Stomach (tissue), 9 donors: ENCODE data around the gene SCD5. TPM values are rescaled to one million over a fixed set of nuclear protein-coding genes. Genes with fewer than 3 reads are reported as not detected.

Experiments used
- DNase-seq, 2 donors: peaks; one replicate each; pipeline versions ENCODE4 v3.0.0 to v3.0.0-alpha.2; 2013 to 2019
- H3K27ac ChIP-seq, 5 donors: fragments of 200-600 bp in 4 of 5; sonication (generic) in 4 of 5; one replicate each; pipeline ENCODE4 v1.5.1; 2013 to 2019; ENCODE audit warnings: mild to moderate bottlenecking in 1 of 5, moderate library complexity in 1 of 5
- H3K27me3 ChIP-seq, 3 donors: fragments of 200-600 bp; sonication (generic); one replicate each; pipeline ENCODE4 v1.5.1; 2017 to 2019; ENCODE audit warnings: mixed run types in 1 of 3
- H3K36me3 ChIP-seq, 4 donors: fragments of 200-600 bp; sonication (generic); 1 replicate in 3 of 4; 2 replicates in 1 of 4; pipeline ENCODE4 v1.5.1; 2016 to 2019
- H3K4me1 ChIP-seq, 4 donors: fragments of 200-600 bp; sonication (generic); one replicate each; pipeline ENCODE4 v1.5.1; 2016 to 2019
- H3K4me3 ChIP-seq, 4 donors: fragments of 200-600 bp; sonication (generic) in 3 of 4; one replicate each; pipeline ENCODE4 v1.5.1; 2016 to 2019; ENCODE audit warnings: mild to moderate bottlenecking in 1 of 4
- H3K9me3 ChIP-seq, 4 donors: fragments of 200-600 bp; sonication (generic); one replicate each; pipeline ENCODE4 v1.5.1; 2016 to 2019
- CTCF ChIP-seq, 7 experiments: fragments of 450-650 bp in 4 of 7; fragments of 200-600 bp in 3 of 7; sonication (generic) in 3 of 7; IDR thresholded peaks; one replicate each; pipeline ENCODE4 v1.5.1; 2016 to 2019; ENCODE audit warnings: antibody characterized with exemption in 7 of 7, control low read depth in 2 of 7, mild to moderate bottlenecking in 1 of 7
- EP300 ChIP-seq: sonication (generic); formaldehyde crosslinking; IDR thresholded peaks from one replicate; pipeline ENCODE4 v1.6.1; 2017; ENCODE audit warnings: antibody characterized with exemption
- POLR2A ChIP-seq, 4 donors: fragments of 450-650 bp; IDR thresholded peaks; one replicate each; pipeline ENCODE4 v1.6.1; 2016; ENCODE audit warnings: antibody characterized with exemption in 4 of 4, control low read depth in 2 of 4, mild to moderate bottlenecking in 1 of 4, moderate library complexity in 1 of 4
- POLR2AphosphoS5 ChIP-seq, 3 donors: sonication (generic); formaldehyde crosslinking; IDR thresholded peaks; one replicate each; pipeline ENCODE4 v1.6.1; 2016; ENCODE audit warnings: antibody characterized with exemption in 3 of 3
- WGBS, 5 donors: extraction: QIAGEN DNeasy Blood & Tissue Kit in 3 of 5; methylation state at CpG; one replicate each; pipeline versions ENCODE4 v1.1.5 to v1.1.7; 2013 to 2018; 5-methylcytosine and 5-hydroxymethylcytosine counted together
- intact Hi-C: fragments of 100-400 bp; cut with DNase I; formaldehyde crosslinking; loops from one replicate; pipeline ENCODE4 v1.15.1; 2023; ENCODE audit warnings: low total_unique reads
- polyA plus RNA-seq, 3 donors: library from polyadenylated mRNA; stranded (reverse); fragments of 200-250 nt; gene quantifications; one replicate each; pipeline ENCODE4 v1.2.3, GENCODE V29; 2013
- total RNA-seq, 5 donors: library from RNA; depleted of rRNA; stranded (reverse); fragments of >200 nt; gene quantifications; one replicate each; pipeline versions ENCODE4 v1.1.0 to v1.2.3, GENCODE V29; 2014 to 2016
- donor health status: healthy with polysubstance abuse.
- donor health status: Bipolar disorder and iron deficiency.
- donor health status: healthy.

The SCD5 gene
- total and polyA plus RNA-seq, 8 donors: 0.58 to 35.9 (median 9.9) TPM

GRCh38 chr4:82692101-82692780 lies 106.4 kb downstream of the SCD5 start:
- intact Hi-C loops: no loop called here
- no peak for DNase-seq
- 95 to 100% (median 96%) methylated on average over 3 to 18 of the region's 18 CpGs for WGBS, 5 donors

GRCh38 chr4:82691431-82691830 lies 107.2 kb downstream of the SCD5 start:
- intact Hi-C loops: no loop called here
- Histone ChIP-seq H3K9me3 (no peaks in the 10 kb centered on the region), H3K4me3 (no peak overlapping the region), H3K27me3 (no peaks in the 10 kb centered on the region), H3K36me3 (no peaks in the 10 kb centered on the region), H3K27ac (no peak overlapping the region), H3K4me1 (peaks cover 0 to 3% (median 0%) of the 10 kb centered on the region in 4 donors)
- WGBS, 5 donors: 67 to 84% (median 81%) methylated on average over 2 of the region's 2 CpGs
- DNase-seq: no peak
- TF ChIP-seq CTCF (IDR thresholded peaks at IDR 0.05) (no peak), EP300 (no peak), POLR2AphosphoS5 (IDR thresholded peaks at IDR 0.05) (no peak), POLR2A (IDR thresholded peaks at IDR 0.05) (no peak)

More at GRCh38 chr4:82692101-82692780, 106.4 kb downstream of the SCD5 start:
- no peaks in the 10 kb centered on the region for H3K27me3 ChIP-seq
- H3K36me3 ChIP-seq: peaks cover 0 to under 1% (median 0%) of the 10 kb centered on the region in 4 donors
- H3K27ac ChIP-seq: no peak overlapping the region
- TF ChIP-seq CTCF (IDR thresholded peaks at IDR 0.05): no peak
- TF ChIP-seq POLR2A (IDR thresholded peaks at IDR 0.05): no peak
- no peak for TF ChIP-seq POLR2AphosphoS5 (IDR thresholded peaks at IDR 0.05)
- no peak for TF ChIP-seq EP300
- peaks cover 0 to 3% (median 0%) of the 10 kb centered on the region in 4 donors for H3K4me1 ChIP-seq
- H3K9me3 ChIP-seq: no peaks in the 10 kb centered on the region
- no peak overlapping the region for H3K4me3 ChIP-seq

GRCh38 chr4:82688091-82688795 lies 110.4 kb downstream of the SCD5 start:
- 32 to 62% (median 54%) methylated on average over 6 of the region's 6 CpGs for WGBS, 5 donors
- Histone ChIP-seq H3K4me3 (no peak overlapping the region), H3K36me3 (no peaks in the 10 kb centered on the region), H3K9me3 (no peaks in the 10 kb centered on the region), H3K4me1 (no peaks in the 10 kb centered on the region), H3K27ac (no peak overlapping the region), H3K27me3 (no peaks in the 10 kb centered on the region)
- intact Hi-C loops: no loop called here
- no peak for DNase-seq
- no peak for TF ChIP-seq CTCF (IDR thresholded peaks at IDR 0.05)
- no peak for TF ChIP-seq EP300
- TF ChIP-seq POLR2A (IDR thresholded peaks at IDR 0.05): no peak
- TF ChIP-seq POLR2AphosphoS5 (IDR thresholded peaks at IDR 0.05): no peak

- H3K36me3 ChIP-seq: no peaks in the 10 kb centered on the region
- no peaks in the 10 kb centered on the region for H3K4me1 ChIP-seq
- no peak overlapping the region for H3K4me3 ChIP-seq
- H3K27ac ChIP-seq: no peak overlapping the region
- no peak for TF ChIP-seq POLR2A (IDR thresholded peaks at IDR 0.05)
- TF ChIP-seq CTCF (IDR thresholded peaks at IDR 0.05): no peak
- no peak for TF ChIP-seq EP300
- TF ChIP-seq POLR2AphosphoS5 (IDR thresholded peaks at IDR 0.05): no peak
- DNase-seq: no peak
- intact Hi-C loops: no loop called here
- WGBS, 5 donors: 64 to 70% (median 67%) methylated on average over 6 of the region's 6 CpGs
- no peaks in the 10 kb centered on the region for H3K9me3 ChIP-seq
- no peaks in the 10 kb centered on the region for H3K27me3 ChIP-seq
These were observed 111.1 kb downstream of the SCD5 start for GRCh38 chr4:82687531-82687930.
